Posterior cingulate gyrus (tissue), 11 donors: ENCODE measurements around the gene HBG1.
"Not testable (repeated sequence)": the region's sequence is repeated elsewhere in the genome, so short reads cannot be mapped to it uniquely, and the experiment has no call there.

ENCODE experiments used
- DNase-seq, 10 donors: peaks; one replicate each; pipeline versions ENCODE4 v3.0.0 to v3.0.0-alpha.2; 2020 to 2021; ENCODE audit warnings: mixed read lengths in 3 of 10
- intact Hi-C: fragments of 100-400 bp; cut with DNase I; formaldehyde crosslinking; loops from one replicate; pipeline ENCODE4 v1.15.1; 2023

Gene HBG1

GRCh38 chr11:5250543-5251204 is 1.0 kb upstream of the HBG1 start:
- DNase-seq = no peak
- intact Hi-C loops = no loop called here

GRCh38 chr11:5248498-5248897 is 1.2 kb downstream of the HBG1 start:
- intact Hi-C loops, DNase-seq: not testable (repeated sequence)

GRCh38 chr11:5247472-5248192 is 2.0 kb downstream of the HBG1 start:
- intact Hi-C loops = no loop called here
- no peak for DNase-seq

GRCh38 chr11:5246772-5247471 is 2.7 kb downstream of the HBG1 start:
- intact Hi-C loops = no loop called here
- no peak for DNase-seq

GRCh38 chr11:5245155-5245554 is 4.5 kb downstream of the HBG1 start:
- no peak for DNase-seq
- intact Hi-C loops = no loop called here

- no peak for DNase-seq
- intact Hi-C loops = no loop called here
Measured at GRCh38 chr11:5243816-5244180, 5.9 kb downstream of the HBG1 start.

- no peak for DNase-seq
- intact Hi-C loops = no loop called here
Measured at GRCh38 chr11:5242933-5243815, 6.5 kb downstream of the HBG1 start.

- DNase-seq = no peak
- intact Hi-C loops = no loop called here
Measured at GRCh38 chr11:5242208-5242607, 7.4 kb downstream of the HBG1 start.

GRCh38 chr11:5241458-5241857 is 8.2 kb downstream of the HBG1 start:
- intact Hi-C loops = no loop called here
- DNase-seq = no peak

GRCh38 chr11:5240458-5240857 is 9.2 kb downstream of the HBG1 start:
- intact Hi-C loops = no loop called here
- DNase-seq = no peak

- intact Hi-C loops = no loop called here
- no peak for DNase-seq
Measured at GRCh38 chr11:5240056-5240455, 9.6 kb downstream of the HBG1 start.

GRCh38 chr11:5239046-5239445 is 10.6 kb downstream of the HBG1 start:
- intact Hi-C loops = no loop called here
- DNase-seq = no peak

GRCh38 chr11:5238486-5238885 is 11.2 kb downstream of the HBG1 start:
- intact Hi-C loops = no loop called here
- no peak for DNase-seq

GRCh38 chr11:5237420-5237819 is 12.2 kb downstream of the HBG1 start:
- intact Hi-C loops = no loop called here
- no peak for DNase-seq

- intact Hi-C loops = no loop called here
- no peak for DNase-seq
Measured at GRCh38 chr11:5235364-5236095, 14.1 kb downstream of the HBG1 start.

GRCh38 chr11:5234381-5234834 is 15.2 kb downstream of the HBG1 start, which contains the start of gene HBD:
TSS of gene HBD (minus strand) at chr11:5234483. CDS start at chr11:5234433, 50 bp downstream.
- no peak for DNase-seq
- intact Hi-C loops = no loop called here

- intact Hi-C loops = no loop called here
Measured at GRCh38 chr11:5233307-5233706, 16.4 kb downstream of the HBG1 start.

GRCh38 chr11:5232821-5233220 is 16.8 kb downstream of the HBG1 start:
- intact Hi-C loops = no loop called here
- DNase-seq = no peak

More at GRCh38 chr11:5233307-5233706, 16.4 kb downstream of the HBG1 start:
- no peak for DNase-seq

- DNase-seq = no peak
- intact Hi-C loops = no loop called here
Measured at GRCh38 chr11:5232176-5232575, 17.5 kb downstream of the HBG1 start.

- intact Hi-C loops = no loop called here
Measured at GRCh38 chr11:5231111-5231510, 18.5 kb downstream of the HBG1 start.

More at GRCh38 chr11:5231111-5231510, 18.5 kb downstream of the HBG1 start:
- DNase-seq = no peak
